ENCODE data around the gene SH3PXD2B.

GRCh38 chr5:172420235-172420939 lies 33.9 kb downstream of the SH3PXD2B start:
- TF ChIP-seq CTCF (IDR thresholded peaks at IDR 0.05) (no peak), POLR2A (IDR thresholded peaks at IDR 0.05) (no peak)
